Uterus (tissue), 2 donors: ENCODE results near the gene GRK2.

Experiments
- CTCF ChIP-seq, 4 experiments: fragments of 200-600 bp in 2 of 4; fragments of 450-650 bp in 2 of 4; sonication (generic) in 2 of 4; IDR thresholded peaks; one replicate each; pipeline ENCODE4 v1.5.1; 2016 to 2019; ENCODE audit warnings: antibody characterized with exemption in 4 of 4, mild to moderate bottlenecking in 2 of 4, moderate library complexity in 1 of 4
- POLR2A ChIP-seq, 2 donors: fragments of 450-650 bp; IDR thresholded peaks; one replicate each; pipeline ENCODE4 v1.6.1; 2016; ENCODE audit warnings: antibody characterized with exemption in 2 of 2, mild to moderate bottlenecking in 1 of 2, moderate library complexity in 1 of 2

- TF ChIP-seq CTCF (IDR thresholded peaks at IDR 0.05) (no peak), POLR2A (IDR thresholded peaks at IDR 0.05) (no peak)
Observed at GRCh38 chr11:67288198-67288451, 21.9 kb downstream of the GRK2 start.
